Cardiac fibroblast (primary cell): ENCODE data around the gene TMED10.
"Not testable (repeated sequence)": the region's sequence is repeated elsewhere in the genome, so short reads cannot be mapped to it uniquely, and the experiment has no call there.

Experiments
- DNase-seq, 2 donors: peaks; one replicate each; pipeline versions ENCODE4 v3.0.0 to v3.0.0-alpha.2; 2010; ENCODE audit warnings: low read depth in 2 of 2
- H3K4me3 ChIP-seq, 2 donors: replicated peaks in 1 of 2; 1 replicate in 1 of 2; 2 replicates in 1 of 2; pipeline ENCODE4 v1.5.1; 2011; ENCODE audit warnings: low read depth in 2 of 2, low read length in 2 of 2, mild to moderate bottlenecking in 2 of 2, moderate library complexity in 1 of 2
- CTCF ChIP-seq: IDR thresholded peaks from one replicate; pipeline ENCODE4 v1.5.1; 2011; ENCODE audit warnings: low read depth, mild to moderate bottlenecking, low read length, inconsistent platforms

TMED10 gene

GRCh38 chr14:75186953-75187352 is 10.5 kb upstream of the TMED10 start:
- no peak for TF ChIP-seq CTCF
- DNase-seq: no peak
- H3K4me3 ChIP-seq: no peak overlapping the region

GRCh38 chr14:75185251-75186040 is 9.0 kb upstream of the TMED10 start:
- TF ChIP-seq CTCF: no peak
- H3K4me3 ChIP-seq: no peak overlapping the region
- no peak for DNase-seq

- no peak overlapping the region for H3K4me3 ChIP-seq
- peak; percentile 49 to 53 for DNase-seq
- no peak for TF ChIP-seq CTCF
Observed at GRCh38 chr14:75184492-75184891, 8.1 kb upstream of the TMED10 start.

GRCh38 chr14:75184039-75184438 is 7.6 kb upstream of the TMED10 start:
- no peak overlapping the region for H3K4me3 ChIP-seq
- no peak for DNase-seq
- no peak for TF ChIP-seq CTCF

- no peak for TF ChIP-seq CTCF
- no peak overlapping the region for H3K4me3 ChIP-seq
- DNase-seq: no peak
Observed at GRCh38 chr14:75183225-75183624, 6.8 kb upstream of the TMED10 start.

- TF ChIP-seq CTCF: no peak
- no peak overlapping the region for H3K4me3 ChIP-seq
- DNase-seq: peak; percentile 83 to 92
Observed at GRCh38 chr14:75182821-75183220, 6.4 kb upstream of the TMED10 start.

GRCh38 chr14:75182163-75182562 is 5.8 kb upstream of the TMED10 start:
- H3K4me3 ChIP-seq, DNase-seq: not testable (repeated sequence)
